ENCODE results near the gene KDM2A. TPM values are rescaled to one million over a fixed set of nuclear protein-coding genes. Genes with fewer than 3 reads are reported as not detected.
A peak's percentile ranks its signal among the peaks of the same experiment; 100 is the strongest.

KDM2A gene
- total and polyA plus RNA-seq, 2 experiments from 2014 or later = 25.0 to 54.1 TPM

DNA sequence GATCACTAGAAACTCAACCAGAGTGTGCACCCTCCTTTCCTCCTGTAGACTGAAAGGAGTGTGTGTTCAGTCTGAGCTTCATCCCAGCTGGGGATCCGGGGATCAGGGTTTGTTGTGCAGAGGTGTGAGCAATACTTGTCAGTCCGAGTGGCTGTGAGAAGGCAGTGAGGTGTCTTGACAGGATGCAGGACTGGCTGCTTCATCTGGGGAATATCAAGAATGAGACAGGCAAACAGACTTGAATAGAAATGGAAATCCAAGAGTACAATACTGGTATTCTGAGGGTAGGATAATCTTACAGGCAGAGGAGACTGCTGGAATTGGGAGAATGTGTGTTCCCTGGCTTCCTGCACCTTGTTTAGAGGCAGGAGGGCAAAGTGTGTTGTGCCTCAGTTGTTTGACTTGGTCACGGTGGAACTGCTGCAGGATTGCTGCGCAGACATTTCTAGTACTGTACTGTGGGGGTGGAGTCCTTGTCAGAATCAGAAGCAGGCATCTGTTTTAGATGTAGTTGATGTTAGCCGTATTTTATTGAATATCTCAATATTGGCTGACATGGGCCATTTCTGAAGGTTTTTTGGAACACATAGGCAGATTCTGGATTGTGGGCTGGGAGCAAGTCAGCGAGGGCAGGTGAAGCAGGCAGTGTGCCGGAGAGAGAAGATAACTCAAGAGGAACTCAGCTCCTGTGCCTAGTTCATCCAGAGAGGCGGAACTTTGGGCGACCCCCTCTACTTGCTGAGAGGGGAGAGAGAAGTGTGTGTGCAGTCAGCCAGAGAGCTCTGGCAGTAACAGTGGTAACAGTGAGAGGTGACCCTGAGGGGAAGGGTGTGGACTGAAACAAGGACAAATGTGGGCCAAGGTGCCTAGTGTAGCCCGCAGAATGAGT, 120.1 kb downstream of the KDM2A start:
- H3K4me3 ChIP-seq = peak overlapping the region; percentile 47
- no peak overlapping the region for H2AFZ ChIP-seq
- Mint-ChIP-seq H3K9me3 (no peaks in the 10 kb centered on the region), H3K4me3 (peak overlapping the region; percentile 100), H3K27ac (peak overlapping the region; percentile 93), H3K36me3 (ENCODE audit: low read depth) (peaks cover 42% of the 10 kb centered on the region), H3K4me1 (peaks cover 32% of the 10 kb centered on the region), H3K27me3 (ENCODE audit: insufficient read depth, low read depth, poor library complexity) (peaks cover 9% of the 10 kb centered on the region)
- H3K27ac ChIP-seq (ENCODE audit: low read depth) = peak overlapping the region; percentile 89
- ATAC-seq (peak; percentile 27), DNase-seq (ENCODE audit: low spot score) (no peak)
- H3K36me3 ChIP-seq (ENCODE audit: insufficient read depth) = peaks cover 13% of the 10 kb centered on the region; the same call in 1 of the 2 replicates
- H3K9me2 ChIP-seq (ENCODE audit: insufficient read depth) = no peaks in the 10 kb centered on the region
- H3K4me1 ChIP-seq (ENCODE audit: insufficient read depth) = peaks cover 32% of the 10 kb centered on the region
- H3K79me2 ChIP-seq (replicated peaks; ENCODE audit: insufficient read depth) = peaks cover 60% of the 10 kb centered on the region
- no peak for TF ChIP-seq STAT1 (IDR thresholded peaks at IDR 0.05; ENCODE audit: unreplicated experiment)
- no peak for TF ChIP-seq EZH2phosphoT487 (IDR thresholded peaks at IDR 0.05; ENCODE audit: unreplicated experiment)
- no peak for TF ChIP-seq NANOG (IDR thresholded peaks at IDR 0.05; ENCODE audit: borderline replicate concordance)
- no peak for TF ChIP-seq ETS1 (IDR thresholded peaks at IDR 0.05)
- TF ChIP-seq POLR2AphosphoS5 (IDR thresholded peaks at IDR 0.05; ENCODE audit: low read depth) = no peak
- TF ChIP-seq ZNF462 (CRISPR knock-in tag; IDR thresholded peaks at IDR 0.05) = no peak
- no peak for TF ChIP-seq REST (IDR thresholded peaks at IDR 0.05; ENCODE audit: unreplicated experiment)
- TF ChIP-seq, protein P1, sequence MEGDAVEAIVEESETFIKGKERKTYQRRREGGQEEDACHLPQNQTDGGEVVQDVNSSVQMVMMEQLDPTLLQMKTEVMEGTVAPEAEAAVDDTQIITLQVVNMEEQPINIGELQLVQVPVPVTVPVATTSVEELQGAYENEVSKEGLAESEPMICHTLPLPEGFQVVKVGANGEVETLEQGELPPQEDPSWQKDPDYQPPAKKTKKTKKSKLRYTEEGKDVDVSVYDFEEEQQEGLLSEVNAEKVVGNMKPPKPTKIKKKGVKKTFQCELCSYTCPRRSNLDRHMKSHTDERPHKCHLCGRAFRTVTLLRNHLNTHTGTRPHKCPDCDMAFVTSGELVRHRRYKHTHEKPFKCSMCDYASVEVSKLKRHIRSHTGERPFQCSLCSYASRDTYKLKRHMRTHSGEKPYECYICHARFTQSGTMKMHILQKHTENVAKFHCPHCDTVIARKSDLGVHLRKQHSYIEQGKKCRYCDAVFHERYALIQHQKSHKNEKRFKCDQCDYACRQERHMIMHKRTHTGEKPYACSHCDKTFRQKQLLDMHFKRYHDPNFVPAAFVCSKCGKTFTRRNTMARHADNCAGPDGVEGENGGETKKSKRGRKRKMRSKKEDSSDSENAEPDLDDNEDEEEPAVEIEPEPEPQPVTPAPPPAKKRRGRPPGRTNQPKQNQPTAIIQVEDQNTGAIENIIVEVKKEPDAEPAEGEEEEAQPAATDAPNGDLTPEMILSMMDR (conservative IDR thresholded peaks at IDR 0.05; ENCODE audit: low read depth in 2 of 2) = no peak
- no peaks in the 10 kb centered on the region for H3K27me3 ChIP-seq (ENCODE audit: insufficient read depth)
- H4K20me1 ChIP-seq (replicated peaks; ENCODE audit: insufficient read depth) = peaks cover 40% of the 10 kb centered on the region
- H3K4me2 ChIP-seq = peak overlapping the region; percentile 76
- peaks cover 25% of the 10 kb centered on the region for H3F3A ChIP-seq (replicated peaks; ENCODE audit: low read depth)

Measured in GM23338 (cell line).